Activated CD8-positive, alpha-beta memory T cell treated with anti-CD3 and anti-CD28 coated beads for 48 hours (primary cell): ENCODE measurements around the gene ZNF600.
"Not testable (repeated sequence)": the region's sequence is repeated elsewhere in the genome, so short reads cannot be mapped to it uniquely, and the experiment has no call there.

Experiments used
- DNase-seq, 3 experiments: peaks; one replicate each; pipeline ENCODE4 v3.0.0-alpha.2; 2020; ENCODE audit warnings: low read depth in 2 of 3, low spot score in 2 of 3

ZNF600 gene

DNA sequence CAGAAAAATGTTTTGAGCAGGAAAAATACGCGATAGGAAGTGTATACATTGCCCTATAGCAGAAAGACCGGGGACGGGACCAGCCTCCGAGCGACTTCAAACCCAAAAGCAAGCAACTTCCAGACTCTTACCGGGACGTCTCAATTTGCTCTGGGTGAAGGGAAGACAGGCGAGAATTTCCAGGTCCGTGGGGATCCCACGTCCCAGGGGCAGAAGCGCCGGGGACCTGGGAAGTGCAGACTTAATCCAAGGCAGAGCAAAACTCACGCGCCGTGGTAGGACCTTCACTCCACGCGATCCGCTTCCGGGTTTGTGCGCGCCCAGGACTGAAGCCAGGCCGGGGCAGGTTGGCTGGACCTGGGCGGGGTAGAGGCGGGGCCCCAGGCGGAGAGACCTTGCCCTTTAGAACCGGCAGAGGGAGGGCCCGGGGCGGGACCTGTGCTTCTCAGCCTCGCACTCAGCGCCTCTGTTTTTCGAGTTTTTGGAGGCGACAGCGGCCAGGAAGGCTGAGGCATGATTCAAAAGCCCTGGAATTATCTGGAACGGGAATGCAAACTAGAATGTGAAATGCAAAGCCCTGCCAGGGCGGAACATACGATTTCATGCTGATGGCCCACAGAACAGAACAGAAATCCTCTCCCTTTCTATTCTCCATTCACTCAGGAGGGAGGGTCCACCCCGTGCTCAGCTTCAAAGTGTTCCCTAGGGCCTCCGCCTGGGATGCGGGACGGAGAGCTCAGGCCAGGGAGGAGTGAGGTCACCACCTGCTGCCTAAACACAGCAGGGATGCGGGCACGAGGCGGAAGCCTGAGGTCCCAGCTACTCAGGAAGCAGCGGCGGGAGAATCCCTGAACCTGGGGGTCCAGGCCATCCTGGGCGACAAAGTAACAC lies at the start of gene ZNF600:
Gene ZNF600 (minus strand): TSS at position 328 of the 891 bp plus-strand sequence. CDS start 7,903 bp downstream, outside the sequence.
- DNase-seq: peak; percentile 28 to 41 (median 40)

DNA sequence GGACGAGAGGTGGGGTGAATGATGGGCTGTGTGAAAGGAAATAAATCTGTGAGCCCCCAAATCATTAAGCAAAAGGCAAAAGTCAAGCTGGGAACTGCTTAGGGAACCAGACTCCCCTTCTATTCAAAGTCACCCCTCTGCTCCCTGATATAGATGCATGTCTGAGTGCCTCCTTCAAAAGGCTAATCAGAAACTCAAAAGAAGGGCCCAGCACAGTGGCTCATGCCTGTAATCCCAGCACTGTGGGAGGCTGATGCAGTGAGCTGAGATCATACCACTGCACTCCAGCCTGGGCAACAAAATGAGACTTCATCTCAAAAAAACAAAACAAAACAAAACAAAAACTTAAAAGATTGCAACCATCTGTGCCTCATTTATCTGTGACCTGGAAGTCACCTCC lies 47.7 kb upstream of the ZNF600 start:
- DNase-seq: not testable (repeated sequence)

DNA sequence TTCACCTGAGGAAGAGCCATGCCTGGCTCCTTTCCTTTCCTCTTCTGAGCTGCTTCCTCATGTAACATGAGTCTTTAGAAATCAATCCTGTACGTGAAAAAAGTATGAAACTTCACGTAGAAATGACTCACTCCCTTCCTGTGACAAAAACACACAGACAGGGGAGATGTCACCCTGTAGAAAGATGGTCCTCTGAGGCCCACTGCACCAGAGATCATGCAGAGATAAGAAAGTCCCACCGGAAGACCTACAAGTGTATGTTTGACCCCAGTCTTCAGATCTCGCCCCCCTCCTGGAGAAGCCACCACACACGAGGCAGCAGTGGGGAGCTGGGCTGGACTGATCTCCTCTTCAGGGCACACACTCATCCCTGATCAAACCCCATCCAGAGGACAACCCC lies 47.0 kb upstream of the ZNF600 start:
- DNase-seq: not testable (repeated sequence)

DNA sequence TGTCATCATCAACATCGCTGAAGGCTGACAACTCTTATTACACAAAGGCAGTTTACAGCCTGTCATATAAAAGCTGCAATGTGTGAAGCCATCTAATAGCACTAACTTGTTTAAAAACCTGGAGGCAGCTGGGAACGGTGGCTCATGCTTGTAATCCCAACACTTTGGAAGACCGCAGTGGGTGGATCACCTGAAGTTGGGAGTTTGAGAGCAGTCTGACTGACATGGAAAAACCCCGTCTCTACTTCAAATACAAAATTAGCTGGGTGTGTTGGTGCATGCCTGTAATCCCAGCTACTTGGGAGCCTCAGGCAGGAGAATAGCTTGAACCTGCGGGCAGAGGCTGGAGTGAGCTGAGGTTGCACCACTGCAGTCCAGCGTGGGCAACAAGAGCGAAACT lies 43.3 kb upstream of the ZNF600 start:
- not testable (repeated sequence) for DNase-seq

DNA sequence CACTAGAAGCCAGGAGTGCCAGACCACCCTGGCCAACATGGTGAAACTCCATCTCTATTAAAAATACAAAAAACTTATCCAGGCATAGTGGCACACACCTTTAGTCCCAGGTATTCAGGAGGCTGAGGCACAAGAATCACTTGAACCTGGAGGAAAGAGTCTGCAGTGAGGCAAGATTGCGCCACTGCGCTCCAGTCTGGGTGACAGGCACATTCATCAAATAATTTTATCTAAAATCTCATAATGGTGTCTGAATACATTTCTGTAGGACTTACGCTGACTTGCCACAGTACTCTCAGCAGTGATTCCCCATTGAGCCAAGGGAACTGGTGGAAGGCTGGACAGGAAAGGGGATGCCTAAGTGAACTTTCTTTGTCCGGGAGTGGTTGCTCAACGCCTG lies 39.2 kb upstream of the ZNF600 start:
- no peak for DNase-seq

DNA sequence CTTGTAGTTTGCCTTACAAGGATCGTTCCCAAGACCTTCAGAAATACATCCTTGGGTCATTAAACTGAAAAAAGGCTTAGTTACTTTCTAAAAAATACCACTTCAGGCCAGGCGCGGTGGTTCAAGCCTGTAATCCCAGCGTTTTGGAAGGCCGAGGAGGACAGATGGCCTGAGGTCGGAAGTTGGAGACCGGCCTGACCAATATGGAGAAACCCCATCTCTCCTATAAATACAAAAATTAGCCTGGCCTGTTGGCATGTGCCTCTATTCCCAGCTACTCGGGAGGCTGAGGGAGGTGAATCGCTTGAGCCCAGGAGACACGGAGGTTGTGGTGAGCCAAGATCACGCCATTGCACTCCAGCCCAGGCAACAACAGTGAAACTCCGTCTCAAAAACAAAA lies 37.1 kb upstream of the ZNF600 start:
- DNase-seq: no peak

DNA sequence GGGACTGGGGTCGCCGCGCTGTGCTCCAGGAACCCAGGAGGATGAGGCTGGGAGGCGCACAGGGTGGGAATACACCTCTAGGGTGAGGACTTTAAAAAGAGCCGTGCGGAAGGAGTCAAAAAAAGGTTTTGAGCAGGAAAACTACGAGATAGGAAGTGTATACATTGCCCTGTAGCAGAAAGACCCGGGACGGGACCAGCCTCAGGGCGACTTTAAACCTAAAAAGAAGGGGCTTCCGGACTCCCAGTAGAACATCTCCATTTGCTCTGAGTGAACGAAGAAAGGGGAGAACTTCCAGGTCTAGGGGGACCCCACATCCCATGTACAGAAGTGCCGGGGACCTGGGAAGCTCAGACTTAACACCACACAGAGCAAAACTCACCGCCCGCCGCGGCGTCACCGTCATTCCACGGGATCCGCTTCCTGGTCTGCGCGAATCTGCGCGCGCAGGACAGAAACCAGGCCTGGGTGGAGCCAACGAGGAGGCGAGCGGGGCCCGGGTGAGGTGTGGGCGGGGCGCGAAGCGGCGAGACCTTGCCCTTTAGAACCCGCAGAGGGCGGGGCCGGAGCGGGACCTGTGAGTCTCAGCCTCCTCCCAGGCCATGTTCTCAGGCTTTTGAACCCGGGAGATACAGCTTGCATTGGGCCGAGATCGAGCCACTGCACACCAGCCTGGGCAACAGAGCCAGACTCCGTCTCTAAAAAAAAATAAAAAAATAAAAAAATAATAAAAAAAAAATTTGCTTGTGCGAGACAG lies 34.8 kb upstream of the ZNF600 start, which contains the start of gene ZNF28:
Gene ZNF28 (minus strand): TSS at position 430 of the 757 bp plus-strand sequence. CDS start 3,675 bp downstream, outside the sequence.
- DNase-seq: peak; percentile 3 to 31 (median 7)

DNA sequence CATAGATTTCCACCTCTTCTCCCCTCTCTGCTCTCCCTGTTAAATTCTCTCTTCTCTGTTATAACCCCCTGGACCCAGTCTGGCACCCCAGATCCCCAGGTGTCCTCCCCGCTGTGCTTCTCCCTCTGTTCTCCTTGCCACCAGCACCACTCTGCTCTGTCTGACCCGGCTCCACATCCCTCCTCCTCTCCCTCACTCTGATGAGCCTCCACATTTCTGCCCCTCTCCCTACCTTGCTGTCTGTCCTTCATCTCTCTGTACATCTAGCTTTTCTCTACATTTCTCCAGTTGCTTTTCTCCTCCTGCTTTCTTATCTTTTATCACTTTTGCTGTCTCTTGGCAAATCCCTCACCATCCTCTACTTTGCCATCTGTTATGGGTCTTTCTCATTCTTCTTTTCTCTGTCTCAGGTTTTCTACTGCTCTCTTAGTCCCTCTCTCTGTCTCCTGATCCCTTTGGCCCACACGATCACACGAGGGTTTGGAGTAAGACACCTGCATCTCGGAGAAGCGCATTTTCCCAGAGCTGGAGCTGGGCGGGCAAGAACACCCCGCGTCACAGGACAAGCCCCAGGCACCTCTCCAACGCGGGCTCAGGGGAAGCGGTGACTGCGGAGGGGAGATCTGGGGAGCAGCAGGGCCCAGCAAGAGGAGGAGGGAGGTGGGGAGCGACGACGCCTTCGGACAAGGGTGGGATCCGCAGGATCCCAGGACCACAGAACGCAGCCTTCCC lies 34.0 kb upstream of the ZNF600 start:
- DNase-seq: not testable (repeated sequence)

DNA sequence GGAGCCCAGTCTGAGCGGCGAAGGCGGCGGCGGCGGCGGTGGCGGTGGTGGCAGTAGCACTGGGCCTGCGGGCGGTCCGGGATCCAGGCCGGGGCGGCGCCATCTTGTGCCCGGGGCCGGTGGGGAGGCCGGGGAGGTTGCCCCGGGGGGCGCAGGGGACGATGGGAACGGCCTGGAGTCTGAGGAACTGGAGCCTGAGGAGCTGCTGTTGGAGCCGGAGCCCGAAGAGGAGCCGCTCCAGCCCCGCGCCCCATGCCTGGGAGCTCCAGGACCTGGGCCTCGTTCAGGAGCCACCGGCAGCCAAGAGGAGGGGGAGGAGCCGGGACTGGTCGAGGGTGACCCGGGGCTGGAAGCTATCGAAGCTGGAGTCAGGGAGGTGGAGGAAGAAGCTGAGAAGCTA lies 23.2 kb upstream of the ZNF600 start:
- DNase-seq: no peak

DNA sequence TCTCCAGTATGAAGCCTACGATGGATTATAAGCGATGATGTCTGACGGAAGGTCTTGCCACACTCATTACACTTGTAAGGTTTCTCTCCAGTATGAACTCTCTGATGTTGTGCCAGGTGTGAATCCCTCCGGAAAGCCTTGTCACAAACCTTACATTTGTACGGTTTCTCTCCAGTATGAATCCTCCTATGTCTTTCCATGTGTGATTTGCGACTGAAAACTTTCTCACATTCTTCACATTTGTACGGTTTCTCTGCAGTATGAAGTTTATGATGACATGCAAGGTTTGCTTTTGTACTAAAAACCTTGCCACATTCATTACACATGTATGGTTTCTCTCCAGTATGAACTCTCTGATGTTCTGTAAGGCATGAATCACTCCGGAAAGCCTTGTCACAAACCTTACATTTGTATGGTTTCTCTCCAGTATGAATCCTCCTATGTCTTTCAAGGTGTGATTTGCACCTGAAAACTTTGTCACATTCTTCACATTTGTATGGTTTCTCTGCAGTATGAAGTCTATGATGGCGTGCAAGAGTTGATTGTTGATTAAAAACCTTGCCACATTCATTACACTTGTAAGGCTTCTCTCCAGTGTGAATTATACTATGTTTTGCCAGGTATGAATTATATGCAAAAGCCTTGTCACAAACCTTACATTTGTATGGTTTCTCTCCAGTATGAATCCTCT lies 13.5 kb upstream of the ZNF600 start:
- not testable (repeated sequence) for DNase-seq

DNA sequence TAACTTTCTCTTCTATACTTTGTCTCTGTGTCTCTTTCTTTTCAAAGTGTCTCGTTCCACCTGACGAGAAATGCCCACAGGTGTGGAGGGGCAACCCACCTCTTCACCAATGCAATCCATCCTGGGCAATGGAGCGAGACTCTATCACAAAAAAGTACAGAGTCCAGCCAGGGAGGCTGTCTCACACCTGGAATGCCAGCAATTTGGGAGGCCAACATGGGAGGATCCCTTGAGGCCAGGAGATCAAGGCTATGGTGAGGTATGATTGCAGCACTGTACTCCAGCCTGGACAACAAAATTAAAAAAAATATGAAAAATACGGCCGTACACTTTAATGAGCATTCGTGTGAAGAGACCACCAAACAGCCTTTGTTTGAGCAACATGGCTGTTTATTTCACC lies 2.8 kb upstream of the ZNF600 start:
- no peak for DNase-seq

DNA sequence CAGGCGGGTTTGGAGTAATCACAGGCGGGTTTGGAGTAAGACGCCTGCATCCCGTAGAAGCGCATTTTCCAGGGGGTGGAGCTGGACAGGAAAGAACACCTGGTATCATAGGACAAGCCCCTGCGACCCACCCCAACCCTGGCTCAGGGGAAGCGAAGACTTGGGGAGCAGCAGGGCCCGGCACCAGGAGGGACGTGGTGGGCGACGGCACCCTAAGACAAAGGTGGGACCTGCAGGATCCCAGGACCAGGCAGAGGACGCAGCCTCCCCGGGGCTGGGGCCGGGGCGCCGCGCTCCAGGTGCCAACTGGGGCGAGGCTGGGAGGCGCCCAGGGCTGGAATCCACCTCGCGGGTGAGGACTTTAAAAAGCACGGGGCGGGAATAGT lies 520 bp downstream of the ZNF600 start:
- peak in 1 of 3 experiments; percentile 1 for DNase-seq

DNA sequence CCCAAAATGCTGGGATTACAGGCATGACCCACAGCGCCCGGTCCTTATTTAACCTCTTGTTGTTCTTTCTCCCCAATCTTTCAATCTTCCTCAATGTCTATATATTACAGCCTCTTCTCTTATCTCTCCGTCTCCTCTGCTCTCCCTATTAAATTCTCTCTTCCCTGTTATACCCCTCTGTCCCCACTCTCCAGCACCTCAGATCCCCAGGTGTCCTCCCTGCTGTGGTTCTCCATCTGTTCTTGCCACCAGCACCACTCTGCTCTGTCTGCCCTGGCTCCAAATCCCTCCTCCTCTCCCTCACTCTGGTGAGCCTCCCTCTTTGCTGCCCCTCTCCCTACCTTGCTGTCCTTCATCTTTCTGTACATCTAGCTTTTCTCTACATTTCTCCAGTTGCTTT lies 1.1 kb downstream of the ZNF600 start:
- DNase-seq: no peak

DNA sequence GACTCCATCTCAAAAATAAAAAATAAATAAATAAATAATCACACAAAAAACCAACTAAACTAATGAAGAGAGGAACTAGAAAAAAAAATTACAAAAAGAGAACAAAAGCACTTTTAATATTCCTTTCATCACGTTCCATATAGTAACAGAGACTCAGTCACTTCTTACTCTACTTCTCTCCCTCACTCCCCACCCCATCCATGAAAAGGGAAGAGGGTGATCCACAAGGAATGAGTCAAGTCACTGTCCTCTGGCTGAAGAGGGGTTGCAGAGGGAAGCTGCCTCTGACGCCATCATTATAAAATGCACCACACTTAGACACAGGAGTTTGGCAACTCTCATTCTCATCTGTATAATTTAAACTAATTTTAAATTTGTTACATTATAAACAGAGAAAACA lies 3.7 kb downstream of the ZNF600 start:
- DNase-seq: not testable (repeated sequence)

DNA sequence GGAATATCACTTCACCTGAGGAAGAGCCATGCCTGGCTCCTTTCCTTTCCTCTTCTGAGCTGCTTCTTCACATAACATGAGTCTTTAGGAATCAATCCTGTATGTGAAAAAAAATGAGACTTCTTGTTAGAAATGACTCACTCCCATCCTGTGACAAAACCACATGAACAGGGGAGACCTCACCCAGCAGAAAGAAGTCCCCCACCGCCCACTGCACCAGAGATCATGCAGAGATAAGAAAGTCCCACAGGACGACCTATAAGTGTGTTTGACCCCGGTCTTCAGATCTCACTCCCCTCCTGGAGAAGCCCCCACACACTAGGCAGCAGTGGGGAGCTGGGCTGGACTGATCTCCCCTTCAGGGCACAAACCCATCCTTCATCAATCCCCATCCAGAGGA lies 7.8 kb downstream of the ZNF600 start:
- DNase-seq: peak in 1 of 3 experiments; percentile 14

DNA sequence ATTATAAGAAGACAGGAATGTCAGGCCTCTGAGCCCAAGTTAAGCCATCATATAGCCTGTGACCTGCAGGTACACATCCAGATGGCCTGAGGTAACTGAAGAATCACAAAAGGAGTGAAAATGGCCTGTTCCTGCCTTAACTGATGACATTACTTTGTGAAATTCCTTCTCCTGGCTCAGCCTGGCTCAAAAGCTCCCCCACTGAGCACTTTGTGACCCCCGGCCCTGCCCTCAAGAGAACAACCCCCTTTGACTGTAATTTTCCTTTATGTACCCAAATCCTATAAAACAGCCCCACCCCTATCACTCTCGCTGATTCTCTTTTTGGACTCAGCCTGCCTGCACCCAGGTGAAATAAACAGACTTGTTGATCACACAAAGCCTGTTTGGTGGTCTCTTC lies 30.1 kb downstream of the ZNF600 start:
- not testable (repeated sequence) for DNase-seq

DNA sequence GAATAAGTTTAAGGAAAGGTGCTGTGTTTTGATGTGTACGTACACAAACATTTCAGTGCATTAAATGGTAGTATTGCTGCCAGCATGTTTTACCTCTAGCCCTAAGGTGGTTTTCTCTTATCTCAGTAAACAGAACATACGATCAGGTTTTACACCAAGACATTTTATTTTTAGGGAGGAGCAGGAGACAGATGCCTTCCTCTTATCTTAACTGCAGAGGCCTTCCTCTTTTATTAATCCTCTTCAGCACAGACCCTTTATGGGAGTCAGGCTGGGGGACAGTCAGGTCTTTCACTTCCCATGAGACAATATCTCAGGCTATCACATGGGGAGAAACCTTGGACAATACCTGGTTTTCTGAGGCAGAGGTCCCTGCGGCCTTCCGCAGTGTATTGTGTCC lies 36.8 kb downstream of the ZNF600 start:
- no peak for DNase-seq

DNA sequence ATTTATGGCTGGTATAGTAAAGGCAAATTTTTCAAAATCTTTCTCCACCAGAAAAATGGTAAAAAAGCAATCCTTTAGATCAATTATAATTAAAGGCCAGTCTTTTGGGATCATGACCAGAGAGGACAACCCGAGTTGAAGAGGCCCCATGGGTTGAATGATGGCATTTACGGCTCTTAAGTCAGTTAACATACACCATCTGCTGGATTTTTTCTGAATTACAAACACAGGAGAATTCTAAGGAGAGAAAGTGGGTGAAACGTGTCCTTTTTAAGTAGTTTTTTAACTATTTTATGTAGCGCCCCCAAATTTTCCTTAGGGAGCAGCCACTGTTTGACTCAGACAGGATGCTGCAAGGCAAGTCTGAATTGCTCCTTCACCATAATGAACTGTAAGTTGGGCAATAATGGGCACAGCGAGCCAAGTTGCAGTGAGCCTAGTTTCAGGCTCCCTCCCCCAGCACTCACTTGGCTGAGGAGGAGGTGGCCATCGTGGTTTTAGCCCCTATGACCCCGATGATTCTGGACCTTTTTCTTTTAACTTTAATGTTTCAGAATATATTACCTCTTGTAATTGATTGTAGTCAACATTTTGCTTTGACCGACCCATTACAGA lies 38.1 kb downstream of the ZNF600 start:
- DNase-seq: no peak

DNA sequence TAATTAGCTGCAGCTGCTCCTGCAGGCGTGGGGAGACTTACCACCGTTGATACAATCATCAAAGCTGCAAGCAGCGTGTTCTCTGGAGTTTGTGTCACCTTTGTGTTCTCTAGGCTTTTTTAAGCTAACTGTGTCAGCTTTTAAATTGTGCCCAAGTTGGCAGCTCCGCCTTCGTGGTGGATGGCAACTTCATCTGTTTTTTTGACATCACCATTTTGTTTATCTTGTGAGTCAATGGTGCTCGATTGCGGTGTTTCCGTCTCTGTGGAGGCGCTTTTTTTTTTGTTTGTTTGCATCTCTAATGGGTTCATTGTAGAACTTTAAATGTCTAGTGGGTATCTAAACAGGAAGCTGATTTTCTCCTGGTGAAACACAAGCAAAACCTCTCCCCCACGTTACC lies 40.7 kb downstream of the ZNF600 start:
- not testable (repeated sequence) for DNase-seq

DNA sequence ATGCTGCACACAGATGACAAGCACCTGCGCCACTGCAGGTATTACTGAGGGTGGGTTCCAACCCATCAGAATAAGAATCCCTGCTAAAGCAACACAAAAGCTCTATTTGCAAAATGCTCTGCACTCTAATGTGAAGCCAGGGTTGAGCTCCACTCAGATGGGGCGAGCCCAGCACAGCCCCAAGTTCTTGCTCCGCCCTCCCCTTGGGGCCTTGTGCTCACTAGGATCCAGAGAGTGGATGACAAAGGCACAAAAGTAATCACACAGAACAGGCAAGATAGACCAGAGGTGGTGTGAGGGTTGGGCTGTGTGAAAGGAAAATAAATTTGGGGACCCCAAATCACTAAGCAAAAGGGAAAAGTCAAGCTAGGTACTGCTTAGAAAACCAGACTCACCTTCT lies 43.5 kb downstream of the ZNF600 start:
- no peak for DNase-seq
